ENCODE data around the gene TNFRSF13B.
"Not testable (repeated sequence)": the region's sequence is repeated elsewhere in the genome, so short reads cannot be mapped to it uniquely, and the experiment has no call there.

Gene TNFRSF13B

DNA sequence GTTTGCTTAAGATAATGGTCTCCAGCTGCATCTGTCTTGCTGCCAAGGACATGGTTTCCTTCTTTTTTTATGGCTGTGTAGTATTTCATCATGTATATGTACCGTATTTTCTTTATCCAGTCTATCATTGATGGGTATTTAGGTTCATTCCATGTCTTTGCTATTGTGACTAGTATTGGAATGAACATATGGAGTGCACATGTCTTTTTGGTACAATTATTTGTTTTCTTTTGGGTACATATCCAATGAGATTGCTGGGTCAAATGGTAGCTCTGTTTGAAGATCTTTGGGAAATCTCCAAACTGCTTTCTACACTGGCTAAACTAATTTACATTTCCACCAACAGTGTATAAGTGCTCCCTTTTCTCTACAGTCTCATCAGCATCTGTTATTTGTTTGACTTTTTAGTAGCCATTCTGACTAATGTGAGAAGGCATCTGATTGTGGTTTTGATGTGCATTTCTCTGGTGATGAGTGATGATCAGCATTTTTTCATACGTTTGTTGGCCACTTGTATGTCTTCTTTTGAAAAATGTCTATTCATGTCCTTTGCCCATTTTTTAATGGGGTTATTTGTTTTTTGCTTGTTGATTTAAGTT is 66.2 kb downstream of the TNFRSF13B start:
- no peak overlapping the region for H3K4me3 ChIP-seq (ENCODE audit: low read depth, low read length)
- no peak for DNase-seq (ENCODE audit: low read depth)
- TF ChIP-seq, protein P1, sequence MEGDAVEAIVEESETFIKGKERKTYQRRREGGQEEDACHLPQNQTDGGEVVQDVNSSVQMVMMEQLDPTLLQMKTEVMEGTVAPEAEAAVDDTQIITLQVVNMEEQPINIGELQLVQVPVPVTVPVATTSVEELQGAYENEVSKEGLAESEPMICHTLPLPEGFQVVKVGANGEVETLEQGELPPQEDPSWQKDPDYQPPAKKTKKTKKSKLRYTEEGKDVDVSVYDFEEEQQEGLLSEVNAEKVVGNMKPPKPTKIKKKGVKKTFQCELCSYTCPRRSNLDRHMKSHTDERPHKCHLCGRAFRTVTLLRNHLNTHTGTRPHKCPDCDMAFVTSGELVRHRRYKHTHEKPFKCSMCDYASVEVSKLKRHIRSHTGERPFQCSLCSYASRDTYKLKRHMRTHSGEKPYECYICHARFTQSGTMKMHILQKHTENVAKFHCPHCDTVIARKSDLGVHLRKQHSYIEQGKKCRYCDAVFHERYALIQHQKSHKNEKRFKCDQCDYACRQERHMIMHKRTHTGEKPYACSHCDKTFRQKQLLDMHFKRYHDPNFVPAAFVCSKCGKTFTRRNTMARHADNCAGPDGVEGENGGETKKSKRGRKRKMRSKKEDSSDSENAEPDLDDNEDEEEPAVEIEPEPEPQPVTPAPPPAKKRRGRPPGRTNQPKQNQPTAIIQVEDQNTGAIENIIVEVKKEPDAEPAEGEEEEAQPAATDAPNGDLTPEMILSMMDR (IDR thresholded peaks at IDR 0.05; ENCODE audit: low read depth, low read length, missing control alignments), result no peak

- not testable (repeated sequence) for DNase-seq (ENCODE audit: low read depth)
Observed at GRCh38 chr17:16903070-16903469, 68.8 kb downstream of the TNFRSF13B start.

DNA sequence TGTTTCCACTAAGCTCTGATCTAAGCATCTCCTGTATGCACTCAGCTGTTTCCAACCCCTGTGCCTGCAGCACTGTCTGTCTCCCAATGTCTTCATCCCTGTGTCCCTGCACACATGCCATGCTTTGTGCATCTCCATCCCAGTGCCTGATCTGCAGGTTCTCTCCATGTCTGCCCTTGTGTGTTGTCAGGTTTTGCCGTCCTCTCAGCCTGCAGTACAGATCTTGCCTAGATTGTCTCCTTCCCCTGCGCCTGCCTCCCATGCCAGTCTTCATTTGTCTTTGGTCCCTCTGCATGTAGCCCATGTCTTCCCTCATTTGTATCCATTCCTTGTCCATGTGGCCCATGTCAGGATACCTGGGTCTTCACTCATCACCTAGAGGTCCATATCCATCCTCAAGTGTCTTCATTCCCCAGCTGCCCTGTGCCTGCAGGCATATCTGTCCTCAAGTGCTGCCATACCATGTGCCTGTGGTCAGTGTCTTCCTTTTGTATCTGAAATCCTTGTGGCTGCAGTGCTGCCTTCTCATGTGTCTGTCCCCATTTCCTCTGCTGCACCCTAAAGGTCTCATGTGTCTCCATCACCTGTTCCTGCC is 71.5 kb downstream of the TNFRSF13B start:
- TF ChIP-seq, protein P1 (IDR thresholded peaks at IDR 0.05; ENCODE audit: low read depth, low read length, missing control alignments), result no peak
- no peak for DNase-seq (ENCODE audit: low read depth)
- H3K4me3 ChIP-seq (ENCODE audit: low read depth, low read length), result no peak overlapping the region

More at GRCh38 chr17:16903070-16903469, 68.8 kb downstream of the TNFRSF13B start:
- not testable (repeated sequence) for H3K4me3 ChIP-seq (ENCODE audit: low read depth, low read length)

DNA sequence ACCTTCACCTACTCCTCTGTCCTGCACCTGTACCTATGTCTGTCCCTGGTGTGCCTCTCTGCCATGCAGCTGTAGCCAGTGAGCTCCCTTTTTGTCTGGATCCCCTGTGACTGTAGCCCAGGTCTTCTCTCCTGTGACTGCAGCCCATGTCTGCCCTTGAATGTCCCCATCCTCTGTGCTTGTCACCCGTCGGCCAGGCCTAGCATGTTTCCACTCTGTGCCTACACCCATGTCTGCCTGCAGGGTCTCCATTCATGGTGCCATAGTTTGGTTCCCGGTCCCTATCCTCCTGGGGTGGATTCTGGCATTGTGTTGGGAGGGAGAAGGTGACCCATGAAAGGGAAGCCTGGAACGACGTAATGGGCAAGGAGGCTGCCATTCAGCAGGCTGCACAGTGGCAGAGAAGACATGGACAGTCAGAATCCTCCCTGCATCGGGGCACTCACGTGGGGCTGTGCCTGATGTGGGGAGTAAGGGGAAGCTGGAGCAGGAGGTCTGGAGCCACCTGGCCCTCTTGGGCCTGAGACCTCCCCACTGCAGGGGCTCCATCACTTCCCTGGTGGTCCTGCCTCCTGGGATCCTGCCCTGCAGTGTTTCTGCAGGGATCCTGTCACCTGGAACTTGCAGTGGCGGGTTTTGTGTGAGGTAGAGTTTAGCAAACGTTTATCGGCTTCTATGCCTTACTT is 74.6 kb downstream of the TNFRSF13B start:
- not testable (repeated sequence) for H3K4me3 ChIP-seq (ENCODE audit: low read depth, low read length); DNase-seq (ENCODE audit: low read depth)

DNA sequence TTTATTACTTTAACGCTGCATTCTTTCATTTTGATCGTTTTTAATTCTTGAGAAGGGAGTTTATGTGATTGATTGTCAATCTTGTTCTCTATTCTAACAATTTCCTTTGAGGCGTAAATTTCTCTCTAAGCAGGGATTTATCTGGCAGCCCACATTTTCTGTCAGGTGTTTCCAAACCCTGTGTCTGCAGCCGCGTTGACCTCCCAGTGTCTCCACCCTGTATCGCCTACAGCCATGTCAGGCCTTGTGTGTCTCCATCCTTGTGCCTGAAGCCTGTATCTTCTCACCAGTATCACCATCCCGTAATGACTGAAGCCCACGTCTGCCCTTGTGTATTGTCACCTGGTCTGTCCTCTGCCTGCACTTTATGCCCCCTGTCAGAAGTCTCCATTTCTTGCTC is 75.7 kb downstream of the TNFRSF13B start:
- DNase-seq (ENCODE audit: low read depth); H3K4me3 ChIP-seq (ENCODE audit: low read depth, low read length): not testable (repeated sequence)

DNA sequence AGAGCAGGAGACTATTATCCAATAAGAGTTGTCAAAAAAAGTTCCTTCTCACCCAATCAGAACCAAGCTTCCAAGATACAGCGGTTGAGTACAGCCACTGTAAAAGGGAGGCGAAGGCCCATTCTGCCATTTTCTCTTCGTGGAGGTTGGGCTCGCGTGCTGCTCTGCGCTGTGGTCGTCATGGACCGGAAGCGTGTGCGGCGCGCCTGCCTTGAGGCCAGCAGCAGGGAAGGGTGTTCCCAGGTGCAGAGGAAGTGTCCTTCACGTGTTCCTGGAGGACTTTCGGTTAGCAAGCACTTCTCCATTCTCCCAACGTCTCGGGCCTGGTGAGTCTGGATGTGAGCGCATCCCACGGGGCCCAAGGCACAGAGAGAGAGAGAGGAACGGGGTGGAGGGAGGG is 78.4 kb downstream of the TNFRSF13B start:
- not testable (repeated sequence) for H3K4me3 ChIP-seq (ENCODE audit: low read depth, low read length); DNase-seq (ENCODE audit: low read depth)

GRCh38 chr17:16892876-16893454 is 79.0 kb downstream of the TNFRSF13B start:
- not testable (repeated sequence) for H3K4me3 ChIP-seq (ENCODE audit: low read depth, low read length); DNase-seq (ENCODE audit: low read depth)

DNA sequence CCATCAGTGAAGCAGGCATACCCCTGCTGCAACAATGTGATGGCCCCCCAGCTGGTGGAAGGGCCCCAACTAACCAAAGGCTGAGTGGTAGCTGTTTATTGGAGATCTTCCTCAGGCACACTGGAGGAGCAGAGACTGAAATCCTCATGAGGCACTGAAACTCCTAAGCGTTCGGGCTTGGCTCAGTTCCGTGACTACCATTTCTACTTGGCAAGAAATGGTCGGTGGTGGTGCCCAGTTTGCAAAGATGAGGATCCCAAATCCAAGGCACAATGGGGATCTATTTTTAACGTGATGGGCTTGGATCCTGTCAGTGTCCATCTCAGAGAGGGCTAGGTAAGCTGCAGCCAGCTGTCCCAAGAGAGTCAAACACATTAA is 82.8 kb downstream of the TNFRSF13B start:
- H3K4me3 ChIP-seq (ENCODE audit: low read depth, low read length), result no peak overlapping the region
- no peak for DNase-seq (ENCODE audit: low read depth)
- TF ChIP-seq, protein P1 (IDR thresholded peaks at IDR 0.05; ENCODE audit: low read depth, low read length, missing control alignments), result no peak
